Measurements from ENCODE around the gene SLC25A4.
"Not testable (repeated sequence)": the region's sequence is repeated elsewhere in the genome, so short reads cannot be mapped to it uniquely, and the experiment has no call there.

SLC25A4 gene

GRCh38 chr4:185186769-185187168, 43.7 kb downstream of the SLC25A4 start:
- no peak for DNase-seq

- no peak for DNase-seq
Measured at GRCh38 chr4:185189606-185190305, 46.7 kb downstream of the SLC25A4 start.

GRCh38 chr4:185190306-185190856, 47.3 kb downstream of the SLC25A4 start:
- DNase-seq = no peak

- no peak for DNase-seq
Measured at GRCh38 chr4:185192059-185192458, 49.0 kb downstream of the SLC25A4 start.

GRCh38 chr4:185194924-185195888, 52.1 kb downstream of the SLC25A4 start:
- DNase-seq = no peak

- no peak for DNase-seq
Measured at GRCh38 chr4:185196437-185196836, 53.4 kb downstream of the SLC25A4 start.

- not testable (repeated sequence) for DNase-seq
Measured at GRCh38 chr4:185198189-185198588, 55.1 kb downstream of the SLC25A4 start.

Data from CD4-positive, alpha-beta T cell treated with Interleukin-1 beta for 1 hour (primary cell).